NCI-H1105 (cell line): Measurements from ENCODE around the gene UNC5C.

Experiments used
- DNase-seq: peaks from one replicate; lab custom pipeline; 2025; lab: John Stamatoyannopoulos, UW

Gene UNC5C

GRCh38 chr4:95548738-95549245 lies at the start of gene UNC5C:
Gene UNC5C (minus strand): TSS chr4:95548973.
- no peak for DNase-seq

- DNase-seq, result no peak
Measured at GRCh38 chr4:95596676-95597075, 47.9 kb upstream of the UNC5C start.

GRCh38 chr4:95594629-95595028 lies 45.9 kb upstream of the UNC5C start:
- no peak for DNase-seq

- no peak for DNase-seq
Measured at GRCh38 chr4:95594013-95594412, 45.2 kb upstream of the UNC5C start.

GRCh38 chr4:95591278-95591677 lies 42.5 kb upstream of the UNC5C start:
- no peak for DNase-seq

- no peak for DNase-seq
Measured at GRCh38 chr4:95590615-95591014, 41.8 kb upstream of the UNC5C start.

- no peak for DNase-seq
Measured at GRCh38 chr4:95585016-95585695, 36.4 kb upstream of the UNC5C start.

- DNase-seq, result no peak
Measured at GRCh38 chr4:95580226-95580625, 31.5 kb upstream of the UNC5C start.

- no peak for DNase-seq
Measured at GRCh38 chr4:95572304-95572991, 23.7 kb upstream of the UNC5C start.

- DNase-seq, result no peak
Measured at GRCh38 chr4:95571577-95571976, 22.8 kb upstream of the UNC5C start.

GRCh38 chr4:95563638-95564337 lies 15.0 kb upstream of the UNC5C start:
- no peak for DNase-seq

GRCh38 chr4:95560774-95561173 lies 12.0 kb upstream of the UNC5C start:
- DNase-seq, result no peak

GRCh38 chr4:95556207-95556859 lies 7.6 kb upstream of the UNC5C start:
- DNase-seq, result no peak

- DNase-seq, result no peak
Measured at GRCh38 chr4:95552942-95553550, 4.3 kb upstream of the UNC5C start.

- no peak for DNase-seq
Measured at GRCh38 chr4:95551653-95552052, 2.9 kb upstream of the UNC5C start.

- DNase-seq, result no peak
Measured at GRCh38 chr4:95550115-95550987, 1.6 kb upstream of the UNC5C start.

- no peak for DNase-seq
Measured at GRCh38 chr4:95549246-95550114, 707 bp upstream of the UNC5C start.

GRCh38 chr4:95547715-95548471 lies 880 bp downstream of the UNC5C start:
- no peak for DNase-seq
